GM19351 (cell line): ENCODE results near the gene CCDC69.
A peak's percentile ranks its signal among the peaks of the same experiment; 100 is the strongest.

Source experiments
- ATAC-seq: cut with Tn5 transposase; IDR thresholded peaks from one replicate; pipeline ENCODE4 v1.9.1; 2021; ENCODE audit warnings: mild to moderate bottlenecking, moderate library complexity; ENCODE audit not compliant: unreplicated experiment

CCDC69 gene

DNA sequence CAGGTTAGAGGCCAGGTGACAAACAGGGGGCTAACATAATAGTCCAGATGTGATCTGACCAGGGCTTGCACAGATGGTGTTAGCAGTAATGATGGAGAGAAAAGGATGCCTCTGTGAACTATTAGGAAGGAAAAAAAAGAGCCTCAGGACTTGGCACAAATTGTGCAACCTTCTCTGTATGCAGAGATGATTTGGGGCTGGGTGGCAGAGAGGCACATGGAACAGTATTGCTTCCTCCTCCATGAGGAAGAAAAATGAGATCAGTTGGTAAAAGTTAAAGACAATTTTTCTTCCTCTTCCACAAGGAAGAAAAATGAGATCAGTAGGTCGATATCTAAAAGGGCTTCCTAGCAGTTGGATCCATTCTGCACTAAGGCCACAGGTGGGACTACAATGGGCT, 52.4 kb downstream of the CCDC69 start:
- no peak for ATAC-seq

DNA sequence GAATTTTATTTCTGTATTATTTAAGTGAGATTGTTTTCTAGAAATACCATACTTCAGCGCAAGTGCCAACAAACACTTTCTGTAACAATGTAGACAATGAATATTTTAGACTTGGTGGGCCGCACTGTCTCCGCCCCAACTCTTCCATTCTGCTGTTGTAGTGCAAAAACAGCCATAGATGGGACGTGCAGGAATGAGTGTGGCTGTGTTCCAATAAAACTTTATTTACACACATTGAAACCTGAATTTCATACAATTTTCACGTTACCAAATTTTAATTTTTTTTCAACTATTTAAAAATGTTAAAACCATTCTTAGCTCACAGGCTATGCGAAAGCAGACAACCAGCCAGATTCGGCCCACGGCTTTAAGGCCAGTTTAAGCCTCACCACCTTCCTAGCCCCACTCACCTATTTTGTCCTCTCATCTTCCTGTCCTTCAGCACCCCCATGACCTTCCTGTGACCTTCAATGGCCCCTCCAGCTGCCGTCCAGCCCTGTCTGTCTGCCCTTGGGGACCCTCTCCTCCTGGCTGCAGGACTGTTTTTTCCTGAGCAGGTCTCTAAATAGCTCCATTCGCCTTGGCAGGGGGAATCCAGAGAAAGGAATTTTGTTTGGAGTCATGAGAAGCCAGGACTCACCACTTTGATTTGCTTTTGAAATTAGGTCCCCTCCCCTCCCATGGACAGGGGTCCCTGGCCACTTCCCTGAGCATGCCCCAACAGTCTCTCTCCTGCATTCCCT, 55.1 kb downstream of the CCDC69 start:
- ATAC-seq: no peak

DNA sequence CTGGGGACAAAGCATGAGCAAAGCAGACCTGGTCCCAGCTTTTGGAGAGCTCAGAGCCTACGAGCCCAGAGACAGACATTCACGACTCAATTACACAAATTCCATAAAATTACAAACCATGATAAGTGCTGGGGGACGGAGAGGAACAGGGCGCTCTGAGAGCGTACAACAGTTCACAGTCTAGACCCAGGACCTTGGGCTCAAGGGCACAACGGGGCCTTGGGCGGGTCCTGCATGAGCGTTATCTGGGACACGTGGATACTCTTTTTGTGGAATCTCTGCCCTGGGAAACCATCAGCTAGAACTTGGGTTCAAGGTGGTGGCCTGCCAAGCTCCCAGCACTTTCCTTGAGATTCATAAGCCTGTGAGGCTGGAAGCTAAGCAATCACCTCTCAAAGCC, 56.9 kb downstream of the CCDC69 start:
- no peak for ATAC-seq

DNA sequence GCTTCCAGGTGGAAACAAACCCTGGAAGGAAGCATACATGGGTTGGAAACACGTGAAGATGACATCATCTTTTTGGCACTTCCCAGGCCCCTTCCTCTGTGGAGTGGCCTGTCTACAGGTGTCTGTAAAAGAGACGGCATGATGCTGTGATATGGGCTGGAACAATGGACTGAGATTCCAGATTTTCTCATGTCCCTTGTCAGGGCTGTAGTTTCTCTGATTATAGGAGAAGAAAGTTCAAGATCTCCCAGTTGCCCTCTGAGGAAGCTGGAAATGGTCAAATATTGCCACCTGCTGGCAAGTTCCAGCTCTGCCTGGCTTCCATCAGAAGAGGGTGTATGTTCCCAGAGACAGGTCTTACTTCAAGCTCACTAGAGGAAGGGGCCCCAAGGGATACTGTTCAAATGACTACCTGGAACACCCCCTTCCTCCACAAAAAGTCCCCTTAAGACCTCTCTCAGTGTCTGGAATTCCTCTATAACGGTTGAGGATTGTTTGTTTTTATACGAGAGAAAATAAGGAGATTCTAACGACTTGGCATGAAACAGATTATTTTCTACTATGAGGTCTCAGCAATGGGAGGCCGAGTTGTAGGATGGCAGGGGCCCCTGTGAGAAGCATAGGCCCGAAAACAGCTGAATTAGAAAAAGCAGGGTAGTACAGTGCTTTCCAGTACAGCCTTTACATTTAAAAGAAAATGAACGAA, 59.1 kb downstream of the CCDC69 start:
- peak; percentile 90 for ATAC-seq

DNA sequence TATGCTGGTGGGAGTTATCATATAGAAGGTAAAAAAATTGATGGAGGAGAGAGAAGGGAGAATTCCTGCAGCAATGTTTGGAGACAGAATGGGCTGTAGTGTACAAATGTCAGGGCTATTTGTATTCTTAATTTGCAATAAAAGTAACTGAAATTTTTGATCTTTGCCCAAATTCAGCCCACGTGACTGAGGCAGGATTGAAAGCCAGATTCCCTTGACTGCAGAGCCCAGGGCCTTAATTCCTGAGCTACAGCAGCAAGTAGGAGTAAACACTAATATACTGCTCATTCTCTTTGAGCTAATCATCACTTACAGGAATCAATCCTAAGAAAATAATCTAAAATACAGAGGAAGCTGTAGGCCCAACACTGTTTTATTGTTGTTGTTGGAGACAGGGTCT, 61.1 kb downstream of the CCDC69 start:
- no peak for ATAC-seq

DNA sequence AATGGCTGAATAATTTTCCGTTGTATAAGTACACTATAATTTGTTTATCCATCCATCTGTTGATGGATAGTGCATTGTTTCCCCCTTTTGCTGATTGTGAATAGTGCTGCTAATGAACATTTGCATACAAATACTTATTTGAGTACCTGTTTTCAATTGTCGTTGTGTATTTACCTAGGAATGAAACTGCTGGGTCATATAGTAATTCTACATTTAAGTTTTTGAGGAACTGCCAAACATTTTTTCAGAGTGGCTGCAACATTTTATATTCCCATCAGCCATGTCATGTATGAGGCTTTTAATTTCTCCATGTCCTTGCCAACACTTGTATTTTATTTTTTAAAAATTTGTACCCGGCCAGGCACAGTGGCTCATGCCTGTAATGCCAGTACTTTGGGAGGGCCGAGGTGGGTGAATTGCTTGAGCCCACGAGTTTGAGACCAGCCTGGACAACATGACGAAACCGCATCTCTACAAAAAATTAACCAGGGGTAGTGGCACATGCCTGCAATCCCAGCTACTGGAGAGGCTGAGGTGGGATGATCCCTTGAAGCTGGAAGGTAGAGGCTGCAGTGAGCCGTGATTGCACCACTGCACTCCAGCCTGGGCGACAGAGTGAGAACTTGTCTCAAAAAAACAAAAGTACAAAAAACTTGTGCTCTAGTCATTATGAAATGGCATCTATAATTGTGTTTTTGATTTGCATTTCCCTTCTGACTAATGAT, 64.1 kb downstream of the CCDC69 start:
- peak; percentile 24 for ATAC-seq

DNA sequence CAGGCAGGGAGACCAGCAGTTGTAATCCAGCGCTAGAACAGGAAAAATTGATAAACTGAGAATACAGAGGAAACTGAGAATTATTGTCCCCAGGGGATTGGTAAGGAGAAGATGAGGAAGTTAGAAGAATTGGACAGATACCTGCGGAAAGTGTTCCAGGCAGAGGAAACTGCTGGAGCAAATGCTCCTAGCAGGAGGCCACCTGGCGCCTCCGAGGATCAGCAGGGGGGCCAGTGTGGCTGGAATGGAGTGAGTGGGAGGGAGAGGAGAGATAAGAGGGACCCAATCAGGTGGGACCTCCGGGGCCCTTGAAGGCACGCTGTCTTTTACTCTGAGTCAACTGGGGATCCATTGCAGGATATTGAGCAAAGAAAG, 65.6 kb downstream of the CCDC69 start:
- ATAC-seq: no peak

DNA sequence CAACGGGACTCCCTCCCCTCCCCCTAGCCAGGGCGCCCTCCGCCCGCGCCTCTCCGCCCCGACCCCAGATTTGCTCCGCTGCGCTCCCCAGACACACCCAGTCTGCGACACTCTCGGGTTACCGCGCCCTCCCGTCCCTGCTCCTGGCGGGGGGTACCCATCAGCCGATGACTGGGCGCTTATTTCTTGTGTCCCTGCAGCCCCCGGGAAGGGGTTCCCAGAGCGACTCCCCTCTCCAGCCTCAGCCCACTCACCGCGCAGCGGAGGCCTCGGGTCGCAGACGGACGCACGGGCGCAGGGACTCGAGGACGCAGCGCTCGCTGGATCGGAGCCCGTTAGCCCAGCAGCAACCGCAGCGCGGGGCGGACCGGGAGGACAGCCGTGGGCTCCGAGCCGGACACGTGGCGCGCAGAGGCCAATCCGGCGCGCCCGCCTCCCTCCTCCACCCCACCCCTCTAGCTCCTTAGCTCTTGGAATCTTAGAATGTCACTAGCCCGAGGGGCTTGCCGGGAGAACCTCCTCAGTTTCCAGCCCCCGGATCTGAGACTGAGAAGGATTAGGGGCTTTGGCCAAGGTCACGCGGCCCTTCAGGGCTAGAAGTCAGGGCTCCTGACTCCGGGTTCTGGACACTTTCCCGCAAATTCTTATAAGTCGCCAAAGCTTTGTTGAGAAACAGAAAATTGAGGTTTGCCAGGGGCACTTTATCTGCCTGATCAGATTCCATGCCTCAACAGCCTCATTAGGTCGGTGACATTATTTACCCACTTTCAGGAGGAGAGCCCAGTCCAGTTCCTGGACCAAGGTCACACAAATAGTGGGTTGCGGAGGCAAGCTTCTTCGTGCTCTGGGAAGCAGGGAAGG, 66.2 kb downstream of the CCDC69 start, which contains the start of gene ANXA6:
ANXA6 (minus strand) TSS at position 354 of the 861 bp plus-strand sequence. CDS start 9,878 bp downstream, outside the sequence.
- ATAC-seq: peak; percentile 49

DNA sequence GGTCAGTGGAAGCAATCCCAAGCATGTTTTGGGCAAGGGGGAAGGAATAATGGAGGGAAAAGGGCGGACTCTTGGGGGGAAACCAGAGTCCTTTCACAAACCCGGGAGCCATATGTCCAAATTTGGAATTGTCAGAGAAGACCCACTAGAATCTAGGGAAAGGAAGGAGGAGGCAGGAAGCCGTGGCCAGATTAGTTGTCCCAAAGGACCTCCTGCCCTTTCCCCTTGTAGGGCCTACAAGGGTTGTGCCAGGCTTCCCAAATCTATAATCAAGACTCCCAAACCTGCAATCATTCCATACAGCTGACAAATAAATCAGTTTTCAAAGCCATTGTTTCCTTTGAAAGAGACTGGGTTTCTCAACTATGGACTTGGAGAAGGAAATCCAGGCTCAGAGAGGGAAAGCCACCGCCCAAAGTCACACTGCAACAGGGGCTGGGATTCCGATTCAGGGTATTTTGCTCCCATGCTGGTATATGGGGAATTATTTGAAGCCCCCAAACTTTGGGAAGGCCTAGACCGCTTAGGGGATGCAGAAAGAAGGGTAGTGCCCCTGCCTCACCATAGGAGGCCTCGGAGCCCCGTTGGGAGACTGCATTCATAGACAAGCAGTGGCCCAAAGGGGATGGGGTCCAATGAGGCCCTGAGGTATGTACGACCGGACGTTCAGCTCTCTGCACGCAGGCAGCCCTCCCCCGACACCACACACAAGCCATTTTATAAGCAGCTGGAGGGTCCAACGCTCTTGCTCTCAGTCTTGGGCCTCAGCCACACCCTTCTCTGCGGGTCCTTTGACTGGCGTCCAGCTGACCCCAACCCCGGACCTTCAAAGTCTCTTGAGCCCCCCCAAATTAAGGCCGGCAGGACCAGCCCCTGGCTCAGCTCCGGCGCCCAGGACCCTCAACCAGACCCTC, 67.1 kb downstream of the CCDC69 start:
- peak; percentile 19 for ATAC-seq

DNA sequence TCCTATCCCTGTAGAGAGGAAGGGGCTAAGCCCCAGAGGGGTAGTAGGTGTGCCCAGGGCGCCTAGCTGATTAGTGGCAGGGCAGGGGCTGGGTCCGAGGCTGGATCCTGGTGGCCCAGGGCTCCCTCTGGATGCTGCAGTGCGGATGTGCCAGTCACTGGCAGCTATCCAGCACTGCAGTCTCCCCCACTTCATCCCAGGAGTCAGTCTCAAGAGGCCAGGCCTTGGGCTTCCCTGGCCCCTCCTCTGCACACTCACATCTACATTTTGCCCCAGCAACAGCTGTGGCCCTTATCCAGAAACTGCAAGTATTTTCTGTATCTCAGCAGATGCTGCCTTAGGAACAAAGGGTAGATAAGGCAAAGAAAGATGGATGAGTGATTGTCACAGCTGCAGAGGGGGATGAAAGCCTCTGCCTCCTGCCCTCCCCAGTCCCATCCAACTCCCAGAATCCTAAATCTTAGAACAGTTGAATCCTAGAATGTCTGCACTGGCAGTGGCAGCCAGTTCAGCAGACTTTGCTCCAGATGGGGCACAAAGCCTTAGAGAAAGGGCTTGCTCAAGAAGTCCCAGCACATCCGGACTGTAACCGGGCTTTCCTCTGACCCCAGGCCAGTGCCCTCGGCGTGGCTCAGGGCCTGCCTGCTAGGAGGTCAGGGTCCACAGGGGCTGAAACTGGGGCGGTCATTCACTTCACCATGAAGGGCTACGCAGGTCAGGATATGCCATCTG, 68.0 kb downstream of the CCDC69 start:
- ATAC-seq: peak; percentile 17

DNA sequence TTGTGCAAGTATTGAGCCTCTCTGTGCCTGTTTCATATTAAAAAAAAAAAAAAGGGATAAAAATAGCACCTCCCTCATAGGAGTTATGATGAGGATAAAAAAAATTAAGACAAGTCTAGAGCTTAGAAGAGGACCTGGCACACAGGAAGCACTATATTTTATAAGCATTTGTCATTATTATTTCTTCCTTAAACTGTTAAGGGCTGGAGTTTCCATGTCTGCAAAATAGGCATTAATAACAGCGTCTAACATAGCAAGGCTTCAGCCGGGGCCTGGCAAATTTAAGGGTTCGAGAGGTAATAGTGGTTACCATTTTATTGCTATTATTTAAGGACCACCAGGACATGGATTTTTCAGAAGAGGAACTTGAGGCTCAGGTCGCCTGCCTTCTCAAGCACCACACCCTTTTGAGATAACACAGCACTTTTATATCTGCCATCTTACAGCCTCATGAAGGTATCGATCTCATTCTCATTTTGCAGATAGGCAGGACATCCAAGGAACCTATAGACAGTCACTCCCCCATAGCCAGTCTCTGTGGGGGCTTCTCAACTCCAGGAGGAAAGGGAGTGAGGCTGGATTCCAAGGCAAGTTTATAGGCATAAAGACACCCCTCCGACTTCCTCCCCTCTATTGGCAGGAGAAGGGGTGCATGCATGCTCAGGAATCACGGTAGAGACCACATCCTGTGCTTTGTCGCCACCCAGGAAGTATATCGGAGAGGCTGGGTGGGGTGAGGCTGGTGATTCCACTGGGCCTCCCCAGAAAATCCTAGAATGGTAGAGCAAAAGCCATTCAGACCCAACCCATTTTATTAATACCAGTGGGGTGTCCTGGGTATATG, 68.7 kb downstream of the CCDC69 start:
- ATAC-seq: peak; percentile 22

DNA sequence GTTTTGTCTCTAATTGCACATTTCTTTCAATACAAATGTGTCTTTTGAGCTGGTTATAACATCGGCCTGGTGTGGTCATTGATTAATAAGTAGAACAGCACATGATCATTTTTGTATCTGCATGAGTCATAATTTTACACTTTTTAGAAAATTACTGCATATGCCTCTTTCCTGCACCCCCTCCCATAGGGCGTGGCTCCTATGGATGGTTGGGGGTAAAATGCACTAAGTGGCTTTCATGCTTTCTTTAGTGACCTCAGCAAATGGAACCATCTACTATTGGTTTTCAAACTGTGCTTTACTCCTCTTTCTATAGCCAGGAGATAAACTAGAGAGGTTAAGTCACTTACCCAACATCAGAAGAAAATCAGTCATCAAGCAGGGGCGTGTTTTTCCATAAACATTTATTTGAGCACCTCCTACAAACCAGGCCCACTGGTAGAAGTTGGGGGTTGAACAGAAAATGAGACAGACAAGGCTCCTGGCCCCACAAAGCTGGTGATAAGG, 70.1 kb downstream of the CCDC69 start:
- no peak for ATAC-seq

DNA sequence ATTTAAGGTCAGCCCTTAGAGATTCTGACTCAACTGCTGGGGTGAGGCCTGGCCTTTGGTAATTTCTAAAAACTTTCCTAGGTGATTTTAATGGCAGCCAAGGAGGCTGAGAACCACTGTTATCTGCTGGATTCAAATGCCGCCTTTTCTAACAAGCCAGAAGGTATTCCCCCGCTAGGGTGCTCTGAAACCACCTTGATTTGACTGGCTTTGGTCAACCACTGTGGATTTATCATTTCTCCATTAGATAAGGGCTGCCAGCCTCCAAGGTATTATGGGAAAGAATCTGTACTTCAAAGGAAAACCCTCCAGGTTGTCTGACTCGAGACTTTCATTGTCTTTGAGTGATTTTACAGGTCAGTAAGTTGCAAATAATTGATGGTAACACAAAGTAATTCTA, 70.6 kb downstream of the CCDC69 start:
- ATAC-seq: no peak

DNA sequence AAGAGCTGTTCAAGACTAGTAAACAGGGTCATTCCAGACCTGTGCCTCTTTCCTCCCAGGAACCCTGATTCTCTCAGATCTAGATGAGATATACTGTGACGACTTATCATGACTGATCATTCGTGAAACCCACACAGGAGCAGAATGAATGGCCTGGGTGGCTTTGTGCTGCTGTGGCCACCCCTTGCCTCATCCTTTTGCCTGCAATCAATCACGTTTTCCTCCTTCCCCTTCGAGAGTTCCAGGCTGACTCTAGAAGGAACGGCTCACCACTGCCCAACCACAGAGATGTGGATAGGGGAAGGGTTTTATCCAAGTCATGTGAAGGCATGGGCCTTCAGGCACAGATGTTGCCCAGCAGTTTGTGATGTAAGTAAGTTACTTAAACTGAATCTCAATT, 72.1 kb downstream of the CCDC69 start:
- peak; percentile 41 for ATAC-seq

DNA sequence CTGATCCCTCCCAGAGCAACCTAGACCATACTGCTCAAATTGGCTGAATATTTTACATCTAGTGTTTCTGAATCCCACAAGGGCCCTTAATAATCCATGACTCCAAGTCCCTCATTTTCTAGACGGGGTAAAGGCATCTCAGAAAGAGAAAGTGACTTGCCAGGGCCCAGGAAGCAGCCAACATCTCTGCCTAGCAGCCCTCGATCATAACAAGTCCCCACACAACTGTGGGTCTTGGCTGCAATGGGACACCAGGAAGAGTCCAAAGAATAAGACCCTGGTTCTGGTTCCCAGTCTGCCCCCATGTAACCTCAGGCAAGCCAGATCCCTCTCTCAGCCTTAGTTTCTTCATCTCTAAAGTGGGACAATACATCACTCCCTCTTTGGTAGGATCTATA, 72.6 kb downstream of the CCDC69 start:
- ATAC-seq: no peak

DNA sequence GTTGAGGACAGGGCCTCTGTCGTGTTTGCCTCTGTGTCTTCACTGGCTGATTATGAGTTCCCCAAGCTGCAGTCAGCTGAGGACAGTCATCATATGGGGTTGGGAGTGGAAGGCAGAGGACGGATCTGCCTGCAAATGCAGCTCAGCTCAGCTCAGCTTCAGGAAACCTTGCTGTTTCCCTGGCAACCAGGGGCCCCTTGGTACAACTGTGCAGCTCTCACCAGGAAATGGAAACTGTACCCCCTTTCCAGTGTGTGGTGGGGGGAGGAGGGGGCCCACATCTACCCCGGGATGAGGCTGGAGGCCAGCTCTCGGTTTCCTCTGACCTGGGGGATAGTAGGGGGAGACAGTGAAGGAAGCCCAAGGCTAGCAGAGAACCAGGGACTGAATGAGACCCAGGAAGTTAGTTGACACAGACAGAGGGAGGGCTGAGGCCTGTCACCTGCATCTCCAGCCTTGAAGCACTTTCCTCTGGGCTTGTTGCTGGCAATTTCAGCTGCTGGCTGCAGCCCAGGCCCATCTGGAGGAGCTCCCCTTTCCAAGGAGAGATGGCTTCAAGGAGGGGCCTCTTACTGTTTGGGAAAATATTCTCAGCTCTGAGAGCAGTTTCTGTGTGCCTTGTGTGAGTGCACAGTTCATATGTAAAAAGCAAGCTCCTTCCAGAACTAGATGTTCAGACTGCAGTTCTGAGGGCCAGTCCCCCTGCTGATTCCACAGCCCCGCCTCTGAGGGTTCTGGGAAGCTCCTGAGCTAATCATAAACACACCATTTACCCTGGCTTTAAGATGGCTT, 73.2 kb downstream of the CCDC69 start:
- ATAC-seq: peak; percentile 49

DNA sequence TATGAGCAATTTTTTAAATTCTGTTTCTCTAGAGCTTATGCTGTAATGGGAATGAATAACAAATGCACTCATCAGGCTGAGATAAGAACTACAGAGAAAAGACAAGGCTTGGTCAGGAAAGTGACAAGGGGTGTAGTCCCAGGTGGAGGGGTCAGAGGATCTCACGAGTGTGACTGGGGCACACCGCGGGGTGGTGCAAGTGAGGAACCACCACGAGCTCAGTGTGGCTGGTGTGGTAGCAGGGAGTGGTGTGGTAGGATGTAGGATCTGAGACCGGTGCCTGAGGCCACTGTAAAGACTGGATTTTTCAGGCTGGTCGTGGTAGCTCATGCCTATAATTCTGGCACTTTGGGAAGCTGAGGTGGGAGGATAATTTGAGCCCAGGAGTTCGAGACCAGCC, 75.3 kb downstream of the CCDC69 start:
- no peak for ATAC-seq
